Measurements from ENCODE around the gene SHC2. TPM values are rescaled to one million over a fixed set of nuclear protein-coding genes. Genes with fewer than 3 reads are reported as not detected.

Gene SHC2
- total and polyA plus RNA-seq, 4 donors = 11.2 to 23.1 (median 14.5) TPM

DNA sequence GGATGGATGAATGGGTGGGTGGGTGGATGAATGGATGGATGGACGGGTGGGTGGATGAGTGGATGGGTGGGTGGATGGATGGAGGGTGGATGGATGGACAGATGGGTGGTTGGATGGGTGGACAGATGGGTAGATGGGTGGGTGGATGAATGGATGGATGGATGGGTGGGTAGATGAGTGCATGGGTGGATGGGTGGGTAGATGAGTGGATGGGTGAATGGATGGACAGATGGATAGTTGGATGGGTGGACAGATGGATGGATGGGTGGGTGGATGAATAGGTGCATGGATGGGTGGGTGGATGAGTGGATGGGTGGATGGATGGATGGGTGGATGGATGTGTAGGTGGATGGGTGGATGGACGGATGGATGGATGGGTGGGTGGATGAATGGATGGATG, 17.8 kb downstream of the SHC2 start:
- H3K4me3 ChIP-seq = no peak overlapping the region
- no peak for ATAC-seq (ENCODE audit: insufficient read depth, low FRiP score)
- peaks cover 0 to 4% (median 0%) of the 10 kb centered on the region in 5 donors for H3K4me1 ChIP-seq (ENCODE audit: control insufficient read depth in 5 of 5, insufficient read depth in 5 of 5, low read length in 5 of 5)
- no peak overlapping the region for H3K27ac ChIP-seq (ENCODE audit: low read depth in 1 of 2, low read length in 1 of 2)
- H3K9me3 ChIP-seq (ENCODE audit: control insufficient read depth in 4 of 4, insufficient read depth in 3 of 4, low read length in 3 of 4) = peaks cover 0 to 5% (median 0%) of the 10 kb centered on the region in 4 donors
- peaks cover 0 to 3% (median 0%) of the 10 kb centered on the region in 3 donors for H3K27me3 ChIP-seq (ENCODE audit: control insufficient read depth in 3 of 3, insufficient read depth in 3 of 3, low read length in 2 of 3)
- WGBS, 2 donors = 89 to 93% methylated on average over 2 of the region's 2 CpGs
- DNase-seq = no peak
- no peak overlapping the region for H3K9ac ChIP-seq (ENCODE audit: insufficient read depth in 1 of 2, low read length in 2 of 2)
- TF ChIP-seq, protein P1, sequence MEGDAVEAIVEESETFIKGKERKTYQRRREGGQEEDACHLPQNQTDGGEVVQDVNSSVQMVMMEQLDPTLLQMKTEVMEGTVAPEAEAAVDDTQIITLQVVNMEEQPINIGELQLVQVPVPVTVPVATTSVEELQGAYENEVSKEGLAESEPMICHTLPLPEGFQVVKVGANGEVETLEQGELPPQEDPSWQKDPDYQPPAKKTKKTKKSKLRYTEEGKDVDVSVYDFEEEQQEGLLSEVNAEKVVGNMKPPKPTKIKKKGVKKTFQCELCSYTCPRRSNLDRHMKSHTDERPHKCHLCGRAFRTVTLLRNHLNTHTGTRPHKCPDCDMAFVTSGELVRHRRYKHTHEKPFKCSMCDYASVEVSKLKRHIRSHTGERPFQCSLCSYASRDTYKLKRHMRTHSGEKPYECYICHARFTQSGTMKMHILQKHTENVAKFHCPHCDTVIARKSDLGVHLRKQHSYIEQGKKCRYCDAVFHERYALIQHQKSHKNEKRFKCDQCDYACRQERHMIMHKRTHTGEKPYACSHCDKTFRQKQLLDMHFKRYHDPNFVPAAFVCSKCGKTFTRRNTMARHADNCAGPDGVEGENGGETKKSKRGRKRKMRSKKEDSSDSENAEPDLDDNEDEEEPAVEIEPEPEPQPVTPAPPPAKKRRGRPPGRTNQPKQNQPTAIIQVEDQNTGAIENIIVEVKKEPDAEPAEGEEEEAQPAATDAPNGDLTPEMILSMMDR (IDR thresholded peaks at IDR 0.05; ENCODE audit: control extremely low read depth, extremely low read depth) = no peak
- peaks cover 0 to 3% (median 0%) of the 10 kb centered on the region in 4 donors for H3K36me3 ChIP-seq (ENCODE audit: control insufficient read depth in 4 of 4, insufficient read depth in 4 of 4, low read length in 4 of 4)

DNA sequence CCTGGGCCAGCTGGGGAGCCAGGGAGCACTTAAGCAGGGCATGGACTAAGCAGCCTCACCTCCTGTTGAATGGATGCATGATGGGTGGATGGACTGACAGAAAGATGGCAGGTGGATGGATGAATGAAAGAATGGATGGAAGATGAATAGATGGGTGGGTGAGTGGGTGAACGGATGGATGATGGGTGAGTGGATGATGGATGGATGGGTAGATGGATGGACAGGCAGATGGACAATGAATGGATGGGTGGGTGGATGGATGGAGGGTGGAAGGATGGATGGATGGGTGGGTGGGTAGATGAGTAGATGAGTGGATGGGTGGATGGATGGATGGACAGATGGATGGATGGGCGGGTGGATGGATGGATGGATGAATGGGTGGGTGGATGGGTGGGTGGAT, 18.7 kb downstream of the SHC2 start:
- TF ChIP-seq, protein P1 (IDR thresholded peaks at IDR 0.05; ENCODE audit: control extremely low read depth, extremely low read depth) = no peak
- Histone ChIP-seq H3K27ac (ENCODE audit: low read depth in 1 of 2, low read length in 1 of 2) (no peak overlapping the region), H3K4me1 (ENCODE audit: control insufficient read depth in 5 of 5, insufficient read depth in 5 of 5, low read length in 5 of 5) (peaks cover 0 to 4% (median 0%) of the 10 kb centered on the region in 5 donors), H3K36me3 (ENCODE audit: control insufficient read depth in 4 of 4, insufficient read depth in 4 of 4, low read length in 4 of 4) (peaks cover 0 to 3% (median 0%) of the 10 kb centered on the region in 4 donors), H3K4me3 (no peak overlapping the region), H3K27me3 (ENCODE audit: control insufficient read depth in 3 of 3, insufficient read depth in 3 of 3, low read length in 2 of 3) (peaks cover 0 to 4% (median 0%) of the 10 kb centered on the region in 3 donors), H3K9ac (ENCODE audit: insufficient read depth in 1 of 2, low read length in 2 of 2) (no peak overlapping the region), H3K9me3 (ENCODE audit: control insufficient read depth in 4 of 4, insufficient read depth in 3 of 4, low read length in 3 of 4) (peaks cover 0 to 5% (median 0%) of the 10 kb centered on the region in 4 donors)
- DNase-seq (no peak), ATAC-seq (ENCODE audit: insufficient read depth, low FRiP score) (no peak)
- 94 to 98% methylated on average over 2 of the region's 2 CpGs for WGBS, 2 donors

DNA sequence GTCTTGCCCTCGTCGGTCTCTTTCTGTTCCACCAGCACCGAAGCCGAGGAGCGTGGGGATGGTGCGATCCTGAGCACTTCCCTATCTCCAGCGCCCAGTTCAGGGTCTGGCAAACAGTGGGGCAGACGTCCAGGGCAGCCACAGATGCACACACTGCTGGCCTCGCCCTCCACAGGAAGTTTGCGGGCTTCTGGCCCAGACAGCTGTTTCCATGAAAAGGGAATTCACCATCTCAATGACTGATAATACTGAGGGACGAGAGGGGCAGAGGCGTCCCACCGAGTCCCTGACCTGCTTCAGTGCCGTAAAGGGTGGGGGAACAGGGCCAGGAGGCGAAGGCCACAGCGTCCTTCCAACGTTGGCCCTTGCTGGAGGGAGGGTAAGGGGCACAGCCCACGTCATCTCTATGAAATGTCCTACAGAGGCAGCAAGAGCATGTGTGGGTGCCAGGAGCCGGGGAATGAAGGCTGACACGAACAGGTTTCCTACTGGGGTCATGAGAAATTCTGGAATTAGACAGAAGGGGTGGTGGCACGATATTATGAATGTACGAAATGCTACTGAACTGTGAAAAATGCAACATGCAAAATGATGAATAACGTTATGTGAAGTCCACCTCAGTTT, 19.5 kb downstream of the SHC2 start:
- Histone ChIP-seq H3K27me3 (ENCODE audit: control insufficient read depth in 3 of 3, insufficient read depth in 3 of 3, low read length in 2 of 3) (peaks cover 0 to 8% (median 0%) of the 10 kb centered on the region in 3 donors), H3K36me3 (ENCODE audit: control insufficient read depth in 4 of 4, insufficient read depth in 4 of 4, low read length in 4 of 4) (peaks cover 0 to 3% (median 0%) of the 10 kb centered on the region in 4 donors), H3K27ac (ENCODE audit: low read depth in 1 of 2, low read length in 1 of 2) (no peak overlapping the region), H3K9me3 (ENCODE audit: control insufficient read depth in 4 of 4, insufficient read depth in 3 of 4, low read length in 3 of 4) (peaks cover 0 to 5% (median 0%) of the 10 kb centered on the region in 4 donors), H3K9ac (ENCODE audit: insufficient read depth in 1 of 2, low read length in 2 of 2) (no peak overlapping the region), H3K4me1 (ENCODE audit: control insufficient read depth in 5 of 5, insufficient read depth in 5 of 5, low read length in 5 of 5) (peaks cover 0 to 4% (median 0%) of the 10 kb centered on the region in 5 donors), H3K4me3 (no peak overlapping the region)
- 31 to 37% methylated on average over 23 of the region's 23 CpGs for WGBS, 2 donors
- DNase-seq (no peak), ATAC-seq (ENCODE audit: insufficient read depth, low FRiP score) (no peak)
- TF ChIP-seq, protein P1 (IDR thresholded peaks at IDR 0.05; ENCODE audit: control extremely low read depth, extremely low read depth) = no peak

Measured in lung (tissue), 12 donors.